Brain microvascular endothelial cell (primary cell): Measurements from ENCODE around the gene ARRB1.

Source experiments
- DNase-seq: peaks from one replicate; pipeline ENCODE4 v3.0.0-alpha.2; 2020
- H3K27ac ChIP-seq: fragments of 250-450 bp; sonication (Bioruptor Pico); 2 replicates; pipeline ENCODE4 v1.5.1; 2020; ENCODE audit warnings: mild to moderate bottlenecking, moderate library complexity
- H3K27me3 ChIP-seq: fragments of 250-450 bp; sonication (Bioruptor Pico); replicated peaks from 2 replicates; pipeline ENCODE4 v1.5.1; 2020; ENCODE audit warnings: mild to moderate bottlenecking
- H3K36me3 ChIP-seq: fragments of 250-450 bp; sonication (Bioruptor Pico); replicated peaks from 2 replicates; pipeline ENCODE4 v1.5.1; 2020; ENCODE audit warnings: mild to moderate bottlenecking
- H3K4me3 ChIP-seq: 2 replicates; pipeline ENCODE4 v1.5.1; 2011; ENCODE audit warnings: low read depth, mild to moderate bottlenecking, control low read depth, low read length, moderate library complexity
- in situ Hi-C: cut with HindIII; loops from 2 replicates; pipeline ENCODE4 v1.10.0; 2017; ENCODE audit warnings: low sequenced_read_pairs, low pct_ligation_motif_present
- TF ChIP-seq, protein P1 (sequence below): IDR thresholded peaks from 2 replicates; pipeline ENCODE4 v1.5.1; 2011; ENCODE audit warnings: low read depth, mild to moderate bottlenecking, moderate library complexity, low read length, control low read depth, inconsistent platforms; ENCODE audit errors: missing control alignments

ARRB1 gene

GRCh38 chr11:75281469-75282095 is 69.9 kb downstream of the ARRB1 start:
- H3K36me3 ChIP-seq = no peaks in the 10 kb centered on the region
- TF ChIP-seq, protein P1, sequence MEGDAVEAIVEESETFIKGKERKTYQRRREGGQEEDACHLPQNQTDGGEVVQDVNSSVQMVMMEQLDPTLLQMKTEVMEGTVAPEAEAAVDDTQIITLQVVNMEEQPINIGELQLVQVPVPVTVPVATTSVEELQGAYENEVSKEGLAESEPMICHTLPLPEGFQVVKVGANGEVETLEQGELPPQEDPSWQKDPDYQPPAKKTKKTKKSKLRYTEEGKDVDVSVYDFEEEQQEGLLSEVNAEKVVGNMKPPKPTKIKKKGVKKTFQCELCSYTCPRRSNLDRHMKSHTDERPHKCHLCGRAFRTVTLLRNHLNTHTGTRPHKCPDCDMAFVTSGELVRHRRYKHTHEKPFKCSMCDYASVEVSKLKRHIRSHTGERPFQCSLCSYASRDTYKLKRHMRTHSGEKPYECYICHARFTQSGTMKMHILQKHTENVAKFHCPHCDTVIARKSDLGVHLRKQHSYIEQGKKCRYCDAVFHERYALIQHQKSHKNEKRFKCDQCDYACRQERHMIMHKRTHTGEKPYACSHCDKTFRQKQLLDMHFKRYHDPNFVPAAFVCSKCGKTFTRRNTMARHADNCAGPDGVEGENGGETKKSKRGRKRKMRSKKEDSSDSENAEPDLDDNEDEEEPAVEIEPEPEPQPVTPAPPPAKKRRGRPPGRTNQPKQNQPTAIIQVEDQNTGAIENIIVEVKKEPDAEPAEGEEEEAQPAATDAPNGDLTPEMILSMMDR = no peak
- no peaks in the 10 kb centered on the region for H3K27me3 ChIP-seq
- DNase-seq = no peak
- H3K27ac ChIP-seq = no peak overlapping the region
- no peak overlapping the region for H3K4me3 ChIP-seq
- in situ Hi-C loops = no loop called here

- in situ Hi-C loops = no loop called here
- Histone ChIP-seq H3K27ac (no peak overlapping the region), H3K27me3 (no peaks in the 10 kb centered on the region), H3K4me3 (no peak overlapping the region), H3K36me3 (no peaks in the 10 kb centered on the region)
- TF ChIP-seq, protein P1 = no peak
- DNase-seq = no peak
These were observed 70.5 kb downstream of the ARRB1 start for GRCh38 chr11:75280770-75281468.

DNA sequence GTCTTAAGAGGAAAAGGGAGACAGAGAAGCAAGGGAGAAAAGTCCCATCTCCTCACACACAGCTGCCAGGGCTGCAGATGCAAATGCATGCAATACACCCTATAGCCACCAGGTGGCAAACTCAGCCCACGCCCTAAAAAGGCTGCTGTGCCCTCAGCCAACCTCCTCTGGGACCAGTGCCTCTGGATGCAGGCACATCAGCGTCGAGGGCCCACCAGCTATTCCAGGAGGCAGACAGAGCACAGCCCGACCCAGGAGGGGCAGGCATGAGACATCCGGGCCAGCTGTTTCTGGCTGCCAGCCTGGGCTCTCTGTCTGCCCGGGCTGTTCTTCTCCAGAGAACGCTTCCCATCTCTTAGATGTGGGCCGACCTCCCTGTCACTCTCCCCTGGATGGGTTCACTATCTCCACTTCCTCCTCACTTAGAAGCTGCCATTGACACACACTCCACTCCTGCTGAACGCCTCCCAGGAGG is 71.2 kb downstream of the ARRB1 start:
- Histone ChIP-seq H3K27me3 (no peaks in the 10 kb centered on the region), H3K27ac (no peak overlapping the region), H3K4me3 (no peak overlapping the region), H3K36me3 (no peaks in the 10 kb centered on the region)
- TF ChIP-seq, protein P1 = peak; percentile 95
- in situ Hi-C loops = no loop called here
- DNase-seq = peak; percentile 60

DNA sequence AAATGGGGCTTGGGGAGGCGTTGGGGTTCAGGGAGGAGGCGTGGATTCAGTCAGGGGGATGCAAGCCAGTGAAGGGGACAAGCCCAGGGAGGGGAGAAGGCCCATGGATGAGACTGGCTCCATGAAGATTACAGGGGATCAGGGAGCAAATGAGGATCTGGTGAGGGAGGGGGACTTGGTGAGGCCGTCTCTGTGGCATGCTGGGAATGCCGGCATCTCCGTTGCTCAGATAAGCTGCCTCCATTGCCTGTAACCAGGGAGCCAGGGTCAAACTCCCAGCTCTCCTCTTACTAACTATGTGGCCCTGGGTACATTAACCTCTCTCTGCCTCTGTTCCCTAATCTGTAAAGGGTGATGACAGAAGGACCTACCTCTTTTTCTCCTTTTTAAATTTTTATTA is 72.2 kb downstream of the ARRB1 start:
- no peak for DNase-seq
- H3K27ac ChIP-seq = no peak overlapping the region
- in situ Hi-C loops = no loop called here
- H3K27me3 ChIP-seq = no peaks in the 10 kb centered on the region
- H3K36me3 ChIP-seq = no peaks in the 10 kb centered on the region
- no peak overlapping the region for H3K4me3 ChIP-seq
- TF ChIP-seq, protein P1 = no peak

DNA sequence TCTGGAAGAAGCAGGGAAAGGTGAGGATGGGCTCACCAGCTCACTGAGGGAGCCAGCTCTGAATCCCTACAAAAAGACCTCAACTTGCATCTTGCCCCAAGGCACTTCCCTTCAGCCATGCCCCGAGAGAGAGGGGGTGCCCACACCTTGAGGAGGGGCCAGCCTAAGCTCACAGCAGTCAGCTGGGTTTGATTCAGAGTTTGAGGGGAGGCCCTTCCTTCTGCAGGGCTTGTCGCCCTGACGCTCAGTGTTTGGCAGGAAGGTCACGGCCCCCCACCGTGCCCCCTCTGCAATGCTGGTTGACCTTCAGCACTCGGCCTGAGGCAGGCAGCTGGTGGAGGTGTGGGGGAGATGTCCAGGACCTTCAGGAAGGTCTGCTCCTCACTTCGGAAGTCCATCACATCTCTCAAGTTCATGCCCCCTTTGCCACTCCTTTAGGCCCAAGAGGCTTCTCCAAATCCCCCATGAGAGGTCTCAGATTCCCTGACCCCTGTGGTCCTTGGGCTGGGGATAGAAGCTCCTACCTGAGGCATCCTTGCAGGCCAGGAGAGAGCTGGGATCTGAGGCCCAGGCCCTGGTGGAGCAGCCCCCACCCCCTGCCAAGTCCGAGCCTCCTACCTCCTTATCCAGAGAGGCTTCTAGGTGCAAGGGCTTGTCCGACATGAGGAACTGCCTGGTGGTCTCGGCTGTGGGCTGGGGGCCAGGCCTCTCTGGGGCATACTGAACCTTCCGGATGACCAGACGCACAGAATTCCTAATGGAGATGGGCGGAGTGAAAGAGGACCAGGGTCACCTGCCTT is 73.3 kb downstream of the ARRB1 start:
- Histone ChIP-seq H3K36me3 (no peaks in the 10 kb centered on the region), H3K27me3 (no peaks in the 10 kb centered on the region), H3K27ac (no peak overlapping the region), H3K4me3 (no peak overlapping the region)
- in situ Hi-C loops = no loop called here
- TF ChIP-seq, protein P1 = no peak
- DNase-seq = no peak
